WTC11 (cell line): ENCODE measurements around the gene BTBD17. TPM values are rescaled to one million over a fixed set of nuclear protein-coding genes. Genes with fewer than 3 reads are reported as not detected.

Experiments
- ATAC-seq: fragments of 200-7000 bp; cut with Tn5 transposase; 2 replicates; pipeline ENCODE4 v1.10.0; 2021; ENCODE audit warnings: mild to moderate bottlenecking, moderate library complexity
- CTCF ChIA-PET: fragments of 300-600 bp; sonication (Branson Sonifier 250); formaldehyde crosslinking; loops from one replicate; lab custom pipeline; 2021; ENCODE audit warnings: antibody characterized with exemption; lab: Charles Lee
- POLR2A ChIA-PET: fragments of 350-600 bp; sonication (Branson Sonifier 250); formaldehyde crosslinking; loops from one replicate; lab custom pipeline; 2021; ENCODE audit warnings: antibody characterized with exemption; lab: Charles Lee
- DNase-seq: peaks from one replicate; pipeline ENCODE4 v3.0.0; 2021; ENCODE audit warnings: low spot score
- H3K27ac Mint-ChIP-seq: 2 replicates; pipeline ENCODE4 v1.8.0; 2021; ENCODE audit warnings: mixed read lengths
- H3K27me3 Mint-ChIP-seq: 2 replicates; pipeline ENCODE4 v1.8.0; 2021; ENCODE audit warnings: low read depth, mild to moderate bottlenecking, moderate library complexity, mixed read lengths
- H3K36me3 Mint-ChIP-seq: 2 replicates; pipeline ENCODE4 v1.8.0; 2021; ENCODE audit warnings: mixed read lengths
- H3K4me1 Mint-ChIP-seq: 2 replicates; pipeline ENCODE4 v1.8.0; 2022; ENCODE audit warnings: mixed read lengths
- H3K4me3 Mint-ChIP-seq: 2 replicates; pipeline ENCODE4 v1.8.0; 2021; ENCODE audit warnings: mild to moderate bottlenecking, moderate library complexity, mixed read lengths
- H3K9me3 Mint-ChIP-seq: 2 replicates; pipeline ENCODE4 v1.8.0; 2021; ENCODE audit warnings: mixed read lengths
- E2F5 ChIP-seq: sonication (generic); formaldehyde crosslinking; IDR thresholded peaks from 2 replicates; pipeline ENCODE4 v1.8.1; 2022; ENCODE audit warnings: mild to moderate bottlenecking, moderate library complexity, missing genetic modification reagents
- ESRRA ChIP-seq: sonication (generic); formaldehyde crosslinking; IDR thresholded peaks from 2 replicates; pipeline ENCODE4 v1.8.1; 2022; ENCODE audit warnings: mild to moderate bottlenecking, missing genetic modification reagents, borderline replicate concordance
- FOXK1 ChIP-seq: sonication (generic); formaldehyde crosslinking; IDR thresholded peaks from 2 replicates; pipeline ENCODE4 v1.8.0; 2022; ENCODE audit warnings: mild to moderate bottlenecking, moderate library complexity, missing genetic modification reagents
- GABPB1 ChIP-seq: sonication (generic); formaldehyde crosslinking; IDR thresholded peaks from 2 replicates; pipeline ENCODE4 v1.8.1; 2023; ENCODE audit warnings: mild to moderate bottlenecking, missing genetic modification reagents
- KAT7 ChIP-seq: sonication (generic); formaldehyde crosslinking; IDR thresholded peaks from 2 replicates; pipeline ENCODE4 v1.8.1; 2023; ENCODE audit warnings: missing genetic modification reagents, mild to moderate bottlenecking, borderline replicate concordance
- MLX ChIP-seq: sonication (generic); formaldehyde crosslinking; IDR thresholded peaks from 2 replicates; pipeline ENCODE4 v1.8.1; 2023; ENCODE audit warnings: mild to moderate bottlenecking, missing genetic modification reagents, moderate library complexity
- NFYB ChIP-seq: sonication (generic); formaldehyde crosslinking; conservative IDR thresholded peaks from 2 replicates; pipeline ENCODE4 v1.8.0; 2022; ENCODE audit warnings: low read depth, missing genetic modification reagents
- USF1 ChIP-seq: sonication (generic); formaldehyde crosslinking; IDR thresholded peaks from 2 replicates; pipeline ENCODE4 v1.8.0; 2022; ENCODE audit warnings: mild to moderate bottlenecking, missing genetic modification reagents
- USF2 ChIP-seq: sonication (generic); formaldehyde crosslinking; IDR thresholded peaks from 2 replicates; pipeline ENCODE4 v1.8.1; 2023; ENCODE audit warnings: mild to moderate bottlenecking, missing genetic modification reagents, moderate library complexity
- ZNF138 ChIP-seq: sonication (generic); formaldehyde crosslinking; conservative IDR thresholded peaks from 2 replicates; pipeline ENCODE4 v1.8.1; 2022; ENCODE audit warnings: mild to moderate bottlenecking, moderate library complexity, missing genetic modification reagents
- ZNF219 ChIP-seq: sonication (generic); formaldehyde crosslinking; IDR thresholded peaks from 2 replicates; pipeline ENCODE4 v1.8.0; 2023; ENCODE audit warnings: missing genetic modification reagents, mild to moderate bottlenecking, borderline replicate concordance
- ZNF232 ChIP-seq: sonication (generic); formaldehyde crosslinking; IDR thresholded peaks from 2 replicates; pipeline ENCODE4 v1.8.0; 2022; ENCODE audit warnings: mild to moderate bottlenecking, missing genetic modification reagents
- ZNF396 ChIP-seq: fragments of 250-450 bp; sonication (Bioruptor Pico); IDR thresholded peaks from 2 replicates; pipeline ENCODE4 v1.8.0; 2021; ENCODE audit warnings: mild to moderate bottlenecking, moderate library complexity, borderline replicate concordance
- ZSCAN18 ChIP-seq: fragments of 250-450 bp; sonication (Bioruptor Pico); IDR thresholded peaks from 2 replicates; pipeline ENCODE4 v2.1.2; 2022; ENCODE audit warnings: mild to moderate bottlenecking, moderate library complexity
- total RNA-seq: library from RNA; stranded (reverse); gene quantifications from 3 replicates; pipeline ENCODE4 v1.2.3, GENCODE V29; 2021
- TF ChIP-seq, protein P1 (sequence below): sonication (generic); formaldehyde crosslinking; IDR thresholded peaks from 2 replicates; pipeline ENCODE4 v1.8.1; 2023; ENCODE audit warnings: mild to moderate bottlenecking, missing genetic modification reagents
- TF ChIP-seq, protein P2 (sequence below): sonication (generic); formaldehyde crosslinking; conservative IDR thresholded peaks from 2 replicates; pipeline ENCODE4 v1.8.1; 2023; ENCODE audit warnings: mild to moderate bottlenecking, low read depth, missing genetic modification reagents, moderate library complexity
- TF ChIP-seq, protein P3 (sequence below): sonication (generic); formaldehyde crosslinking; IDR thresholded peaks from 2 replicates; pipeline ENCODE4 v1.8.0; 2023; ENCODE audit warnings: missing genetic modification reagents
- TF ChIP-seq, protein P4 (sequence below): sonication (generic); formaldehyde crosslinking; IDR thresholded peaks from 2 replicates; pipeline ENCODE4 v1.8.0; 2022; ENCODE audit warnings: mild to moderate bottlenecking, missing genetic modification reagents
- TF ChIP-seq, protein P5 (sequence below): sonication (generic); formaldehyde crosslinking; IDR thresholded peaks from 2 replicates; pipeline ENCODE4 v1.8.0; 2023; ENCODE audit warnings: missing genetic modification reagents, mild to moderate bottlenecking, borderline replicate concordance

BTBD17 gene
- total RNA-seq, 1 experiment from 2014 or later = 0.94 TPM

GRCh38 chr17:74392848-74393247 is 31.2 kb upstream of the BTBD17 start:
- ChIA-PET POLR2A (interaction anchor here (0.9 to 1.2 kb wide), 2 partner anchors 10 to 61 kb away, joined by 3 to 11 read pairs; no protein-coding TSS in a partner anchor), CTCF (interaction anchor here (0.8 to 5.9 kb wide), 6 partner anchors 11 to 45 kb away, joined by 3 to 48 read pairs (median 4); partner anchors contain the start of gene BTBD17)
- H3K4me3 Mint-ChIP-seq = no peak overlapping the region
- no peak overlapping the region for H3K27ac Mint-ChIP-seq
- H3K9me3 Mint-ChIP-seq = no peaks in the 10 kb centered on the region
- peaks cover 12% of the 10 kb centered on the region for H3K4me1 Mint-ChIP-seq
- H3K36me3 Mint-ChIP-seq = no peaks in the 10 kb centered on the region
- no peaks in the 10 kb centered on the region; the same call in 1 of the 2 replicates for H3K27me3 Mint-ChIP-seq
- ATAC-seq (peak; percentile 86), DNase-seq (no peak)
- TF ChIP-seq KAT7 (CRISPR knock-in tag) = no peak
- no peak for TF ChIP-seq ZNF232 (CRISPR knock-in tag)
- peak; percentile 93 for TF ChIP-seq USF1 (CRISPR knock-in tag)
- no peak for TF ChIP-seq FOXK1 (CRISPR knock-in tag)
- TF ChIP-seq ZNF138 = no peak
- TF ChIP-seq, protein P1, sequence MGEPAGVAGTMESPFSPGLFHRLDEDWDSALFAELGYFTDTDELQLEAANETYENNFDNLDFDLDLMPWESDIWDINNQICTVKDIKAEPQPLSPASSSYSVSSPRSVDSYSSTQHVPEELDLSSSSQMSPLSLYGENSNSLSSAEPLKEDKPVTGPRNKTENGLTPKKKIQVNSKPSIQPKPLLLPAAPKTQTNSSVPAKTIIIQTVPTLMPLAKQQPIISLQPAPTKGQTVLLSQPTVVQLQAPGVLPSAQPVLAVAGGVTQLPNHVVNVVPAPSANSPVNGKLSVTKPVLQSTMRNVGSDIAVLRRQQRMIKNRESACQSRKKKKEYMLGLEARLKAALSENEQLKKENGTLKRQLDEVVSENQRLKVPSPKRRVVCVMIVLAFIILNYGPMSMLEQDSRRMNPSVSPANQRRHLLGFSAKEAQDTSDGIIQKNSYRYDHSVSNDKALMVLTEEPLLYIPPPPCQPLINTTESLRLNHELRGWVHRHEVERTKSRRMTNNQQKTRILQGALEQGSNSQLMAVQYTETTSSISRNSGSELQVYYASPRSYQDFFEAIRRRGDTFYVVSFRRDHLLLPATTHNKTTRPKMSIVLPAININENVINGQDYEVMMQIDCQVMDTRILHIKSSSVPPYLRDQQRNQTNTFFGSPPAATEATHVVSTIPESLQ (CRISPR knock-in tag) = no peak
- TF ChIP-seq ESRRA (CRISPR knock-in tag) = no peak
- TF ChIP-seq USF2 (CRISPR knock-in tag) = peak; percentile 94
- TF ChIP-seq NFYB (CRISPR knock-in tag) = peak; percentile 56
- TF ChIP-seq, protein P2, sequence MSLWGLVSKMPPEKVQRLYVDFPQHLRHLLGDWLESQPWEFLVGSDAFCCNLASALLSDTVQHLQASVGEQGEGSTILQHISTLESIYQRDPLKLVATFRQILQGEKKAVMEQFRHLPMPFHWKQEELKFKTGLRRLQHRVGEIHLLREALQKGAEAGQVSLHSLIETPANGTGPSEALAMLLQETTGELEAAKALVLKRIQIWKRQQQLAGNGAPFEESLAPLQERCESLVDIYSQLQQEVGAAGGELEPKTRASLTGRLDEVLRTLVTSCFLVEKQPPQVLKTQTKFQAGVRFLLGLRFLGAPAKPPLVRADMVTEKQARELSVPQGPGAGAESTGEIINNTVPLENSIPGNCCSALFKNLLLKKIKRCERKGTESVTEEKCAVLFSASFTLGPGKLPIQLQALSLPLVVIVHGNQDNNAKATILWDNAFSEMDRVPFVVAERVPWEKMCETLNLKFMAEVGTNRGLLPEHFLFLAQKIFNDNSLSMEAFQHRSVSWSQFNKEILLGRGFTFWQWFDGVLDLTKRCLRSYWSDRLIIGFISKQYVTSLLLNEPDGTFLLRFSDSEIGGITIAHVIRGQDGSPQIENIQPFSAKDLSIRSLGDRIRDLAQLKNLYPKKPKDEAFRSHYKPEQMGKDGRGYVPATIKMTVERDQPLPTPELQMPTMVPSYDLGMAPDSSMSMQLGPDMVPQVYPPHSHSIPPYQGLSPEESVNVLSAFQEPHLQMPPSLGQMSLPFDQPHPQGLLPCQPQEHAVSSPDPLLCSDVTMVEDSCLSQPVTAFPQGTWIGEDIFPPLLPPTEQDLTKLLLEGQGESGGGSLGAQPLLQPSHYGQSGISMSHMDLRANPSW (CRISPR knock-in tag) = no peak
- TF ChIP-seq, protein P3, sequence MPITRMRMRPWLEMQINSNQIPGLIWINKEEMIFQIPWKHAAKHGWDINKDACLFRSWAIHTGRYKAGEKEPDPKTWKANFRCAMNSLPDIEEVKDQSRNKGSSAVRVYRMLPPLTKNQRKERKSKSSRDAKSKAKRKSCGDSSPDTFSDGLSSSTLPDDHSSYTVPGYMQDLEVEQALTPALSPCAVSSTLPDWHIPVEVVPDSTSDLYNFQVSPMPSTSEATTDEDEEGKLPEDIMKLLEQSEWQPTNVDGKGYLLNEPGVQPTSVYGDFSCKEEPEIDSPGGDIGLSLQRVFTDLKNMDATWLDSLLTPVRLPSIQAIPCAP (CRISPR knock-in tag) = no peak
- TF ChIP-seq MLX = no peak
- TF ChIP-seq ZNF396 (CRISPR knock-in tag) = no peak
- TF ChIP-seq, protein P4, sequence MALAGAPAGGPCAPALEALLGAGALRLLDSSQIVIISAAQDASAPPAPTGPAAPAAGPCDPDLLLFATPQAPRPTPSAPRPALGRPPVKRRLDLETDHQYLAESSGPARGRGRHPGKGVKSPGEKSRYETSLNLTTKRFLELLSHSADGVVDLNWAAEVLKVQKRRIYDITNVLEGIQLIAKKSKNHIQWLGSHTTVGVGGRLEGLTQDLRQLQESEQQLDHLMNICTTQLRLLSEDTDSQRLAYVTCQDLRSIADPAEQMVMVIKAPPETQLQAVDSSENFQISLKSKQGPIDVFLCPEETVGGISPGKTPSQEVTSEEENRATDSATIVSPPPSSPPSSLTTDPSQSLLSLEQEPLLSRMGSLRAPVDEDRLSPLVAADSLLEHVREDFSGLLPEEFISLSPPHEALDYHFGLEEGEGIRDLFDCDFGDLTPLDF (CRISPR knock-in tag) = no peak
- TF ChIP-seq, protein P5, sequence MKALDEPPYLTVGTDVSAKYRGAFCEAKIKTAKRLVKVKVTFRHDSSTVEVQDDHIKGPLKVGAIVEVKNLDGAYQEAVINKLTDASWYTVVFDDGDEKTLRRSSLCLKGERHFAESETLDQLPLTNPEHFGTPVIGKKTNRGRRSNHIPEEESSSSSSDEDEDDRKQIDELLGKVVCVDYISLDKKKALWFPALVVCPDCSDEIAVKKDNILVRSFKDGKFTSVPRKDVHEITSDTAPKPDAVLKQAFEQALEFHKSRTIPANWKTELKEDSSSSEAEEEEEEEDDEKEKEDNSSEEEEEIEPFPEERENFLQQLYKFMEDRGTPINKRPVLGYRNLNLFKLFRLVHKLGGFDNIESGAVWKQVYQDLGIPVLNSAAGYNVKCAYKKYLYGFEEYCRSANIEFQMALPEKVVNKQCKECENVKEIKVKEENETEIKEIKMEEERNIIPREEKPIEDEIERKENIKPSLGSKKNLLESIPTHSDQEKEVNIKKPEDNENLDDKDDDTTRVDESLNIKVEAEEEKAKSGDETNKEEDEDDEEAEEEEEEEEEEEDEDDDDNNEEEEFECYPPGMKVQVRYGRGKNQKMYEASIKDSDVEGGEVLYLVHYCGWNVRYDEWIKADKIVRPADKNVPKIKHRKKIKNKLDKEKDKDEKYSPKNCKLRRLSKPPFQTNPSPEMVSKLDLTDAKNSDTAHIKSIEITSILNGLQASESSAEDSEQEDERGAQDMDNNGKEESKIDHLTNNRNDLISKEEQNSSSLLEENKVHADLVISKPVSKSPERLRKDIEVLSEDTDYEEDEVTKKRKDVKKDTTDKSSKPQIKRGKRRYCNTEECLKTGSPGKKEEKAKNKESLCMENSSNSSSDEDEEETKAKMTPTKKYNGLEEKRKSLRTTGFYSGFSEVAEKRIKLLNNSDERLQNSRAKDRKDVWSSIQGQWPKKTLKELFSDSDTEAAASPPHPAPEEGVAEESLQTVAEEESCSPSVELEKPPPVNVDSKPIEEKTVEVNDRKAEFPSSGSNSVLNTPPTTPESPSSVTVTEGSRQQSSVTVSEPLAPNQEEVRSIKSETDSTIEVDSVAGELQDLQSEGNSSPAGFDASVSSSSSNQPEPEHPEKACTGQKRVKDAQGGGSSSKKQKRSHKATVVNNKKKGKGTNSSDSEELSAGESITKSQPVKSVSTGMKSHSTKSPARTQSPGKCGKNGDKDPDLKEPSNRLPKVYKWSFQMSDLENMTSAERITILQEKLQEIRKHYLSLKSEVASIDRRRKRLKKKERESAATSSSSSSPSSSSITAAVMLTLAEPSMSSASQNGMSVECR (CRISPR knock-in tag) = no peak
- TF ChIP-seq ZNF219 (CRISPR knock-in tag) = no peak
- TF ChIP-seq GABPB1 (CRISPR knock-in tag) = no peak
- no peak for TF ChIP-seq ZSCAN18 (CRISPR knock-in tag)
- no peak for TF ChIP-seq E2F5 (CRISPR knock-in tag)
- TF ChIP-seq, all 79 proteins: peak for 3
